ENCODE results near the gene NXN. TPM values are rescaled to one million over a fixed set of nuclear protein-coding genes. Genes with fewer than 3 reads are reported as not detected.

Gene NXN
- total RNA-seq, 1 donor from 2014 or later = 67.3 TPM

GRCh38 chr17:992933-993332 is 13.4 kb upstream of the NXN start:
- H3K4me1 ChIP-seq = peaks cover 4 to 10% of the 10 kb centered on the region in 2 donors
- no peaks in the 10 kb centered on the region for H3K36me3 ChIP-seq
- H3K27me3 ChIP-seq = no peaks in the 10 kb centered on the region
- TF ChIP-seq CTCF (IDR thresholded peaks at IDR 0.05) = no peak
- no peak for DNase-seq (ENCODE audit: low spot score in 2 of 2)
- H3K4me3 ChIP-seq = no peak overlapping the region
- H3K27ac ChIP-seq = no peak overlapping the region
- intact Hi-C loops (cut with DNase I) = no loop called here
- no peaks in the 10 kb centered on the region for H3K9me3 ChIP-seq

- Histone ChIP-seq H3K27ac (no peak overlapping the region), H3K27me3 (no peaks in the 10 kb centered on the region), H3K9me3 (no peaks in the 10 kb centered on the region), H3K36me3 (no peaks in the 10 kb centered on the region), H3K4me3 (no peak overlapping the region), H3K4me1 (no peaks in the 10 kb centered on the region)
- intact Hi-C loops (cut with DNase I) = no loop called here
- no peak for TF ChIP-seq CTCF (IDR thresholded peaks at IDR 0.05)
- DNase-seq (ENCODE audit: low spot score in 2 of 2) = no peak
These were observed 9.0 kb upstream of the NXN start for GRCh38 chr17:988561-988960.

GRCh38 chr17:987931-988330 is 8.4 kb upstream of the NXN start:
- intact Hi-C loops (cut with DNase I) = no loop called here
- no peak for TF ChIP-seq CTCF (IDR thresholded peaks at IDR 0.05)
- Histone ChIP-seq H3K4me1 (no peaks in the 10 kb centered on the region), H3K27me3 (no peaks in the 10 kb centered on the region), H3K9me3 (no peaks in the 10 kb centered on the region), H3K4me3 (no peak overlapping the region), H3K36me3 (no peaks in the 10 kb centered on the region), H3K27ac (no peak overlapping the region)
- no peak for DNase-seq (ENCODE audit: low spot score in 2 of 2)

GRCh38 chr17:986322-986929 is 6.8 kb upstream of the NXN start:
- H3K4me3 ChIP-seq = no peak overlapping the region
- no peaks in the 10 kb centered on the region for H3K4me1 ChIP-seq
- H3K27me3 ChIP-seq = no peaks in the 10 kb centered on the region
- no peaks in the 10 kb centered on the region for H3K36me3 ChIP-seq
- intact Hi-C loops (cut with DNase I) = no loop called here
- no peak for DNase-seq (ENCODE audit: low spot score in 2 of 2)
- H3K27ac ChIP-seq = no peak overlapping the region
- TF ChIP-seq CTCF (IDR thresholded peaks at IDR 0.05) = no peak
- H3K9me3 ChIP-seq = no peaks in the 10 kb centered on the region

DNA sequence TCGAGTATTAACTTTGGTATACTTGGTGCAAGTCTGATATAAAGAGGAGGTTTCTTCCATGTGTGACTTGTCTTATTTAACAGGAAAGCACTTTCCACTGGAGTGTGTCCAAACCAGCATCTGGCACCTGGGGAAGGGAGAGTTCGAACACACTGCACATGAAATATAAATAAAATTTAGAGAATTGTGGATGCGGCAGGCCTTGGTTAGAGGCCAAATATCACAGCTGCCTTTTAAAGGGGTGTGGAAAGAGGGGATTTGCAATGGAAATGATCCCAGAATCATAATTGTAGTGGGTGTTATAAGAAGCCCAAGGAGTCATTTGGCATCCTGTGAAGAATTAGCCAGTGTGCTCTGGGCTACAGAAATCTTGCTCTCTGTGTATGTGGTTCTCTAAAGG is 4.3 kb upstream of the NXN start:
- Histone ChIP-seq H3K4me1 (peaks cover 5 to 7% of the 10 kb centered on the region in 2 donors), H3K4me3 (no peak overlapping the region), H3K27me3 (no peaks in the 10 kb centered on the region), H3K27ac (no peak overlapping the region), H3K9me3 (no peaks in the 10 kb centered on the region), H3K36me3 (no peaks in the 10 kb centered on the region)
- no peak for DNase-seq (ENCODE audit: low spot score in 2 of 2)
- intact Hi-C loops (cut with DNase I) = no loop called here
- no peak for TF ChIP-seq CTCF (IDR thresholded peaks at IDR 0.05)

DNA sequence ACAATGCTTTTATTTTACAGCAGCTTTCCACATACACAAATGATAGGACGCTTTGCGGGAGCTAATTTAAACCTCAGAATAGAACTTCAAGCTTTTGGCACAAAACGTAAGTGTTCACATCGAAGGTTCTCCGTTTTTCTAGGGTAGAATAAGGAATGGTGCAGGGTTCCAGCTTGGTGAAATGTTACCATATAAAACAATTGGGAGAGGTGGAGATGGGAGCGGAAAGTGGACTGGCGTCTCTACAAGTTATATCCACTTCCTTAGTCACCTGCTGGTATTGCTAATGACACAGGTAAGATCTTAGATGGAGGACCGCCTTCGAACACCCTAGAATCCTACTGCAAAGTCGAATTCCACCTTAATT is 1.7 kb upstream of the NXN start:
- Histone ChIP-seq H3K36me3 (no peaks in the 10 kb centered on the region), H3K4me1 (peaks cover 10 to 11% of the 10 kb centered on the region in 2 donors), H3K4me3 (no peak overlapping the region), H3K27ac (no peak overlapping the region), H3K27me3 (peaks cover 5% of the 10 kb centered on the region), H3K9me3 (no peaks in the 10 kb centered on the region)
- intact Hi-C loops (cut with DNase I) = loop anchor here (1.0 to 2.0 kb wide), 3 partner anchors 75 to 570 kb away; a partner anchor contains a TSS
- TF ChIP-seq CTCF (IDR thresholded peaks at IDR 0.05) = no peak
- DNase-seq (ENCODE audit: low spot score in 2 of 2) = no peak

All from ascending aorta (tissue), 2 donors.